Ovary (tissue), 9 donors: ENCODE data around the gene UBAP1. TPM values are rescaled to one million over a fixed set of nuclear protein-coding genes. Genes with fewer than 3 reads are reported as not detected.

ENCODE experiments used
- polyA plus RNA-seq, 2 donors: library from polyadenylated mRNA; stranded (reverse); fragments of 200-250 nt in 1 of 2; fragments of 350-450 nt in 1 of 2; fragmentation: Illumina TruSeq in 1 of 2; extraction: RNeasy Lipid Tissue Mini Kit (QIAGEN cat#74804) in 1 of 2; gene quantifications; one replicate each; pipeline ENCODE4 v1.2.3, GENCODE V29; 2013 to 2014
- small RNA-seq: library from RNA; depleted of rRNA; stranded (forward); fragments of <200 nt; gene quantifications from one replicate; pipeline ENCODE3, GENCODE V24; 2016
- total RNA-seq, 7 donors: library from RNA; depleted of rRNA in 2 of 7; stranded (reverse); fragments of >200 nt in 2 of 7; fragmentation: NEBNext Ultra II Directional in 3 of 7; extraction: Animal tissue kit (Norgen Biotek cat#: 25700) in 3 of 7; gene quantifications; one replicate each; pipeline versions ENCODE4 v1.1.0 to v1.2.4, GENCODE V29; 2016 to 2023
- donor health status: DM: no; HTN: no; CAD: no; lungs with moderate emphysema.
- donor health status: DM: no; HTN: no; CAD: no.
- donor health status: Bipolar disorder and iron deficiency.
- donor health status: DM: yes; HTN: yes; CAD: no.
- donor health status: DM: no; HTN: no; CAD: no.
- donor health status: DM: yes; HTN: yes; CAD: no.

UBAP1 gene
- total and polyA plus RNA-seq, 9 donors = 25.8 to 93.9 (median 44.8) TPM

Small RNA genes lying within 50 kb of the gene (small RNA-seq; reads per million reads assigned to genes)
- gene AL353662.3 (not detected), gene RNA5SP282 (not detected), gene RNU2-50P (not detected)

Other genes with a start within 250 kb of the UBAP1 start
- 10 to 100 TPM; 17.7 to 46.7 (median 33.4) TPM for gene UBAP2, start 130.2 kb upstream of the UBAP1 start, total RNA-seq
- gene UBAP2, start 130.2 kb upstream of the UBAP1 start, polyA plus RNA-seq = 10 to 100 TPM; 12.7 to 40.9 TPM
- 10 to 100 TPM; 18.0 to 35.0 (median 24.8) TPM for gene DCAF12, start 52.3 kb upstream of the UBAP1 start, total RNA-seq
- gene DCAF12, start 52.3 kb upstream of the UBAP1 start, polyA plus RNA-seq = 10 to 100 TPM; 17.2 to 65.5 TPM
- gene KIF24, start 150.2 kb downstream of the UBAP1 start, total RNA-seq = 1 to 10 TPM in 3 of 7 donors, under 1 TPM in 4; 0.53 to 3.2 (median 1.00) TPM
- 1 to 10 TPM in 1 of 2 donors, under 1 TPM in 1; 0.47 to 1.1 TPM for gene KIF24, start 150.2 kb downstream of the UBAP1 start, polyA plus RNA-seq
- gene NUDT2, start 150.5 kb downstream of the UBAP1 start, total RNA-seq = 10 to 100 TPM; 14.8 to 41.4 (median 24.8) TPM
- gene NUDT2, start 150.5 kb downstream of the UBAP1 start, polyA plus RNA-seq = 10 to 100 TPM; 59.3 to 61.4 TPM
- 1 to 10 TPM in 5 of 7 donors, under 1 TPM in 2; 0.60 to 2.3 (median 1.2) TPM for gene MYORG, start 197.9 kb downstream of the UBAP1 start, total RNA-seq
- 1 to 10 TPM in 1 of 2 donors, under 1 TPM in 1; 0.77 to 7.8 TPM for gene MYORG, start 197.9 kb downstream of the UBAP1 start, polyA plus RNA-seq